B cell (primary cell): Measurements from ENCODE around the gene TEX14.

Source experiments
- CTCF ChIP-seq: fragments of 200-600 bp; IDR thresholded peaks from one replicate; pipeline ENCODE4 v1.8.0; 2022; ENCODE audit warnings: antibody characterized with exemption, mild to moderate bottlenecking
- EZH2 ChIP-seq: IDR thresholded peaks from 2 replicates; pipeline ENCODE4 v1.6.1; 2012; ENCODE audit warnings: borderline replicate concordance, low read depth, mild to moderate bottlenecking, moderate library complexity, low read length; ENCODE audit not compliant: insufficient read depth, poor library complexity, severe bottlenecking

GRCh38 chr17:58722274-58722673 is 30.4 kb upstream of the TEX14 start:
- TF ChIP-seq CTCF (no peak), EZH2 (no peak)
